Measurements from ENCODE around the gene UBXN7. TPM values are rescaled to one million over a fixed set of nuclear protein-coding genes. Genes with fewer than 3 reads are reported as not detected.
"Not testable (repeated sequence)": the region's sequence is repeated elsewhere in the genome, so short reads cannot be mapped to it uniquely, and the experiment has no call there.

UBXN7 gene
- total and polyA plus RNA-seq, 2 of the 8 experiments (the other 6 are each of a cell fraction or from before 2014, with no cell fraction given) = 18.5 to 109 TPM

- TF ChIP-seq, protein P1, sequence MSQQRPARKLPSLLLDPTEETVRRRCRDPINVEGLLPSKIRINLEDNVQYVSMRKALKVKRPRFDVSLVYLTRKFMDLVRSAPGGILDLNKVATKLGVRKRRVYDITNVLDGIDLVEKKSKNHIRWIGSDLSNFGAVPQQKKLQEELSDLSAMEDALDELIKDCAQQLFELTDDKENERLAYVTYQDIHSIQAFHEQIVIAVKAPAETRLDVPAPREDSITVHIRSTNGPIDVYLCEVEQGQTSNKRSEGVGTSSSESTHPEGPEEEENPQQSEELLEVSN (IDR thresholded peaks at IDR 0.05) = no peak
- TF ChIP-seq RNF2 (IDR thresholded peaks at IDR 0.05; ENCODE audit: borderline replicate concordance, low read depth, low read length, missing control alignments, poor library complexity, severe bottlenecking) (no peak), CHD1 (IDR thresholded peaks at IDR 0.05; ENCODE audit: low read depth, low read length) (no peak)
Measured at GRCh38 chr3:196423044-196423781, 9.0 kb downstream of the UBXN7 start (continued).

GRCh38 chr3:196421668-196422067 lies 10.6 kb downstream of the UBXN7 start:
- not testable (repeated sequence) for H3K56ac ChIP-seq (replicated peaks; ENCODE audit: insufficient read length, low read depth, low read length); H4K8ac ChIP-seq (ENCODE audit: extremely low read depth, insufficient read depth, low read length); H3K18ac ChIP-seq (ENCODE audit: extremely low read depth, low read length); H3K36me3 ChIP-seq (ENCODE audit: control insufficient read depth in 2 of 4, insufficient read depth in 4 of 4, low read length in 3 of 4); H2BK15ac ChIP-seq (ENCODE audit: low read length); H2BK120ac ChIP-seq (replicated peaks; ENCODE audit: low read depth, low read length); H3K9ac ChIP-seq (replicated peaks in 1 of 4; ENCODE audit: extremely low read depth in 1 of 4, low read depth in 3 of 4, low read length in 3 of 4); H3K14ac ChIP-seq (ENCODE audit: insufficient read length); H3K4me2 ChIP-seq (ENCODE audit: insufficient read depth in 1 of 2, low read depth in 2 of 2, low read length in 2 of 2); H3K4me3 ChIP-seq (ENCODE audit: extremely low read depth in 1 of 4, insufficient read depth in 2 of 4, low read depth in 3 of 4, low read length in 4 of 4); H2BK12ac ChIP-seq (ENCODE audit: low read depth, low read length); H3K23me2 ChIP-seq (ENCODE audit: low read depth, low read length); H2AFZ ChIP-seq (ENCODE audit: low read length); H3K27ac ChIP-seq (ENCODE audit: low read depth, low read length); H3K27me3 ChIP-seq (replicated peaks in 1 of 4; ENCODE audit: control insufficient read depth in 3 of 4, extremely low read depth in 1 of 4, insufficient read depth in 3 of 4, low read length in 3 of 4); H2BK20ac ChIP-seq (ENCODE audit: low read length); DNase-seq (ENCODE audit: low read depth in 1 of 2, low spot score in 2 of 2); H4K91ac ChIP-seq (replicated peaks; ENCODE audit: insufficient read length, low read length); H3K9me3 ChIP-seq (ENCODE audit: insufficient read depth in 2 of 2, low read depth in 1 of 2, low read length in 1 of 2); H3K79me1 ChIP-seq (ENCODE audit: low read depth, low read length); H2AK5ac ChIP-seq (ENCODE audit: low read depth, low read length); FAIRE-seq; H2BK5ac ChIP-seq (ENCODE audit: low read depth, low read length); H3K4ac ChIP-seq (replicated peaks; ENCODE audit: insufficient read length, low read depth, low read length); H3K23ac ChIP-seq (ENCODE audit: insufficient read length); H3K4me1 ChIP-seq (replicated peaks in 1 of 4; ENCODE audit: control insufficient read depth in 3 of 4, insufficient read depth in 4 of 4, low read length in 3 of 4); H4K5ac ChIP-seq (ENCODE audit: insufficient read length, low read depth, low read length)
- WGBS, 2 experiments (ENCODE audit: extremely low coverage in 1 of 2, insufficient coverage in 1 of 2, insufficient read length in 1 of 2, insufficient replicate concordance in 2 of 2, low coverage in 1 of 2, low lambda C conversion rate in 2 of 2, missing lambda C conversion rate in 1 of 2) = 90% methylated on average over 5 of the region's 5 CpGs; no CpG with 5 or more reads in 1 of the 2 experiments
- Histone ChIP-seq H3K79me2 (ENCODE audit: control insufficient read depth in 1 of 2, insufficient read depth in 2 of 2, low read length in 2 of 2) (peaks cover 30 to 97% of the 10 kb centered on the region in 2 experiments), H4K20me1 (replicated peaks in 1 of 2; ENCODE audit: control insufficient read depth in 1 of 2, insufficient read depth in 2 of 2, low read length in 2 of 2) (peaks cover 12 to 22% of the 10 kb centered on the region in 2 experiments)
- ChIA-PET POLR2A (ENCODE audit: partially characterized antibody) (interaction anchor here (1.0 kb wide), 1 partner anchor 25 kb away, joined by 5 read pairs; no protein-coding TSS in a partner anchor), CTCF (ENCODE audit: partially characterized antibody) (interaction anchor here (0.6 to 1.6 kb wide), 3 partner anchors 13 to 98 kb away, joined by 3 read pairs; no protein-coding TSS in a partner anchor)

All from H1 (cell line).